ENCODE data around the gene AMH. TPM values are rescaled to one million over a fixed set of nuclear protein-coding genes. Genes with fewer than 3 reads are reported as not detected.

AMH gene
- total and polyA plus RNA-seq, 2 of the 13 experiments (the other 11 are each of a cell fraction or from before 2014, with no cell fraction given): 0.03 to 0.18 TPM

DNA sequence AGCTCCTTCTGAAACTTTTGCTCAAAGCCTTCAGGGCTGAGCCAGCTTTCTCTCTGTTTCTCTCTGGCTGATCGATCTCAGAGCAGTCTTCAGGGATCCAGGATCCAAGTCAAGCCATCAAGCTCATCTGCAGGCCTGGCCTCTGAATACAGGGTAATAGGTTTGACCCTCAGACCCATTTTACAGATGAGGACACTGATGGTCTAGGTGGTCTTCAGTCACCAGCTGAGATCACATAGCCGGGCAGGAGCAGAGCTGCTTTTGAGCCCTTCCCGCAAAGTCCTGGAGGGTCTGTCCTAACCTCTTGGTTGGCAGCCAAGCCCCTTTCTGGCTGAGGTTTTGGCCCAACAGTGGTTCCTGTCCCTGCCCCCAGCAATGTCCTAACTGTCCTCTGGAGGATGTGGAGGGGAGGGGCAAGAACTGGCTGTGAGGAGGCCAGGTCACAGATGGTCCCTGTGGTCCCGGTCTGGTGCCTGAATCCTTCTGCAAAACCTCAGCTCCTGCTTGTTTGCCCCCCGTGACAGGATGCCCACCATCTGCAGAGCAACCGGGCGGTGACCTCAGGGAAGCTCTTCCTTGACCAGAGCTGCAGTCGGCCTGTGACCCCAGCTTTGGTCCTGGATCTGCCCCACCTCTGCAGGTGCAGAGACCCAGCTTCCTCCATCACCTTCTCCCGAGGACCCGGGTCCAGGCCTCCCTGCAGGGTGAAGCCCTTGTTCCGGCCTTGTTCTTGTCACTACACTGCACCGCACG lies 38.6 kb downstream of the AMH start (continued):
- TF ChIP-seq ZC3H4 (CRISPR knock-in tag; IDR thresholded peaks at IDR 0.05; ENCODE audit: borderline replicate concordance) (no peak), HNF1B (CRISPR knock-in tag; IDR thresholded peaks at IDR 0.05) (no peak; the same call in 1 of the 2 replicates), PAWR (CRISPR knock-in tag; IDR thresholded peaks at IDR 0.05; ENCODE audit: borderline replicate concordance) (no peak), HOXA7 (CRISPR knock-in tag; IDR thresholded peaks at IDR 0.05) (no peak), BRCA1 (CRISPR knock-in tag; IDR thresholded peaks at IDR 0.05) (no peak), TGIF2 (CRISPR knock-in tag; IDR thresholded peaks at IDR 0.05) (no peak), HOXA9 (CRISPR knock-in tag; IDR thresholded peaks at IDR 0.05; ENCODE audit: borderline replicate concordance) (no peak), HES4 (CRISPR knock-in tag; IDR thresholded peaks at IDR 0.05; ENCODE audit: borderline replicate concordance) (no peak), TBP (CRISPR knock-in tag; IDR thresholded peaks at IDR 0.05) (no peak), MED13 (CRISPR knock-in tag; IDR thresholded peaks at IDR 0.05) (no peak), NFE2L1 (CRISPR knock-in tag; IDR thresholded peaks at IDR 0.05; ENCODE audit: borderline replicate concordance) (no peak), SNAPC2 (CRISPR knock-in tag; IDR thresholded peaks at IDR 0.05) (no peak), NFE2 (CRISPR knock-in tag; IDR thresholded peaks at IDR 0.05) (no peak)
- TF ChIP-seq, protein P1, sequence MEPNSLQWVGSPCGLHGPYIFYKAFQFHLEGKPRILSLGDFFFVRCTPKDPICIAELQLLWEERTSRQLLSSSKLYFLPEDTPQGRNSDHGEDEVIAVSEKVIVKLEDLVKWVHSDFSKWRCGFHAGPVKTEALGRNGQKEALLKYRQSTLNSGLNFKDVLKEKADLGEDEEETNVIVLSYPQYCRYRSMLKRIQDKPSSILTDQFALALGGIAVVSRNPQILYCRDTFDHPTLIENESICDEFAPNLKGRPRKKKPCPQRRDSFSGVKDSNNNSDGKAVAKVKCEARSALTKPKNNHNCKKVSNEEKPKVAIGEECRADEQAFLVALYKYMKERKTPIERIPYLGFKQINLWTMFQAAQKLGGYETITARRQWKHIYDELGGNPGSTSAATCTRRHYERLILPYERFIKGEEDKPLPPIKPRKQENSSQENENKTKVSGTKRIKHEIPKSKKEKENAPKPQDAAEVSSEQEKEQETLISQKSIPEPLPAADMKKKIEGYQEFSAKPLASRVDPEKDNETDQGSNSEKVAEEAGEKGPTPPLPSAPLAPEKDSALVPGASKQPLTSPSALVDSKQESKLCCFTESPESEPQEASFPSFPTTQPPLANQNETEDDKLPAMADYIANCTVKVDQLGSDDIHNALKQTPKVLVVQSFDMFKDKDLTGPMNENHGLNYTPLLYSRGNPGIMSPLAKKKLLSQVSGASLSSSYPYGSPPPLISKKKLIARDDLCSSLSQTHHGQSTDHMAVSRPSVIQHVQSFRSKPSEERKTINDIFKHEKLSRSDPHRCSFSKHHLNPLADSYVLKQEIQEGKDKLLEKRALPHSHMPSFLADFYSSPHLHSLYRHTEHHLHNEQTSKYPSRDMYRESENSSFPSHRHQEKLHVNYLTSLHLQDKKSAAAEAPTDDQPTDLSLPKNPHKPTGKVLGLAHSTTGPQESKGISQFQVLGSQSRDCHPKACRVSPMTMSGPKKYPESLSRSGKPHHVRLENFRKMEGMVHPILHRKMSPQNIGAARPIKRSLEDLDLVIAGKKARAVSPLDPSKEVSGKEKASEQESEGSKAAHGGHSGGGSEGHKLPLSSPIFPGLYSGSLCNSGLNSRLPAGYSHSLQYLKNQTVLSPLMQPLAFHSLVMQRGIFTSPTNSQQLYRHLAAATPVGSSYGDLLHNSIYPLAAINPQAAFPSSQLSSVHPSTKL (CRISPR knock-in tag; IDR thresholded peaks at IDR 0.05): no peak
- TF ChIP-seq, protein P2, sequence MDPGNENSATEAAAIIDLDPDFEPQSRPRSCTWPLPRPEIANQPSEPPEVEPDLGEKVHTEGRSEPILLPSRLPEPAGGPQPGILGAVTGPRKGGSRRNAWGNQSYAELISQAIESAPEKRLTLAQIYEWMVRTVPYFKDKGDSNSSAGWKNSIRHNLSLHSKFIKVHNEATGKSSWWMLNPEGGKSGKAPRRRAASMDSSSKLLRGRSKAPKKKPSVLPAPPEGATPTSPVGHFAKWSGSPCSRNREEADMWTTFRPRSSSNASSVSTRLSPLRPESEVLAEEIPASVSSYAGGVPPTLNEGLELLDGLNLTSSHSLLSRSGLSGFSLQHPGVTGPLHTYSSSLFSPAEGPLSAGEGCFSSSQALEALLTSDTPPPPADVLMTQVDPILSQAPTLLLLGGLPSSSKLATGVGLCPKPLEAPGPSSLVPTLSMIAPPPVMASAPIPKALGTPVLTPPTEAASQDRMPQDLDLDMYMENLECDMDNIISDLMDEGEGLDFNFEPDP (CRISPR knock-in tag; conservative IDR thresholded peaks at IDR 0.05): no peak
- TF ChIP-seq, protein P3, sequence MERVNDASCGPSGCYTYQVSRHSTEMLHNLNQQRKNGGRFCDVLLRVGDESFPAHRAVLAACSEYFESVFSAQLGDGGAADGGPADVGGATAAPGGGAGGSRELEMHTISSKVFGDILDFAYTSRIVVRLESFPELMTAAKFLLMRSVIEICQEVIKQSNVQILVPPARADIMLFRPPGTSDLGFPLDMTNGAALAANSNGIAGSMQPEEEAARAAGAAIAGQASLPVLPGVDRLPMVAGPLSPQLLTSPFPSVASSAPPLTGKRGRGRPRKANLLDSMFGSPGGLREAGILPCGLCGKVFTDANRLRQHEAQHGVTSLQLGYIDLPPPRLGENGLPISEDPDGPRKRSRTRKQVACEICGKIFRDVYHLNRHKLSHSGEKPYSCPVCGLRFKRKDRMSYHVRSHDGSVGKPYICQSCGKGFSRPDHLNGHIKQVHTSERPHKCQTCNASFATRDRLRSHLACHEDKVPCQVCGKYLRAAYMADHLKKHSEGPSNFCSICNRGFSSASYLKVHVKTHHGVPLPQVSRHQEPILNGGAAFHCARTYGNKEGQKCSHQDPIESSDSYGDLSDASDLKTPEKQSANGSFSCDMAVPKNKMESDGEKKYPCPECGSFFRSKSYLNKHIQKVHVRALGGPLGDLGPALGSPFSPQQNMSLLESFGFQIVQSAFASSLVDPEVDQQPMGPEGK (CRISPR knock-in tag; IDR thresholded peaks at IDR 0.05): no peak
- TF ChIP-seq, protein P4, sequence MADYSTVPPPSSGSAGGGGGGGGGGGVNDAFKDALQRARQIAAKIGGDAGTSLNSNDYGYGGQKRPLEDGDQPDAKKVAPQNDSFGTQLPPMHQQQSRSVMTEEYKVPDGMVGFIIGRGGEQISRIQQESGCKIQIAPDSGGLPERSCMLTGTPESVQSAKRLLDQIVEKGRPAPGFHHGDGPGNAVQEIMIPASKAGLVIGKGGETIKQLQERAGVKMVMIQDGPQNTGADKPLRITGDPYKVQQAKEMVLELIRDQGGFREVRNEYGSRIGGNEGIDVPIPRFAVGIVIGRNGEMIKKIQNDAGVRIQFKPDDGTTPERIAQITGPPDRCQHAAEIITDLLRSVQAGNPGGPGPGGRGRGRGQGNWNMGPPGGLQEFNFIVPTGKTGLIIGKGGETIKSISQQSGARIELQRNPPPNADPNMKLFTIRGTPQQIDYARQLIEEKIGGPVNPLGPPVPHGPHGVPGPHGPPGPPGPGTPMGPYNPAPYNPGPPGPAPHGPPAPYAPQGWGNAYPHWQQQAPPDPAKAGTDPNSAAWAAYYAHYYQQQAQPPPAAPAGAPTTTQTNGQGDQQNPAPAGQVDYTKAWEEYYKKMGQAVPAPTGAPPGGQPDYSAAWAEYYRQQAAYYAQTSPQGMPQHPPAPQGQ (CRISPR knock-in tag; IDR thresholded peaks at IDR 0.05; ENCODE audit: borderline replicate concordance): no peak

Measured in HepG2 (cell line).